MM.1S (cell line): ENCODE data around the gene MRPS24.

Experiments used
- DNase-seq: peaks from one replicate; pipeline ENCODE4 v3.0.0-alpha.2; 2015
- H2AFZ ChIP-seq: fragments of 300-600 bp; sonication (generic); 2 replicates; pipeline ENCODE4 v1.6.0; 2016; ENCODE audit warnings: antibody characterized with exemption, low read length
- H3F3A ChIP-seq: fragments of 300-600 bp; sonication (generic); 2 replicates; pipeline ENCODE4 v1.6.1; 2016; ENCODE audit warnings: mild to moderate bottlenecking, antibody characterized with exemption, low read length, moderate library complexity, mixed read lengths; ENCODE audit not compliant: insufficient read depth
- H3K27ac ChIP-seq: fragments of 300-600 bp; sonication (generic); 2 replicates; pipeline ENCODE4 v1.5.1; 2016; ENCODE audit warnings: mild to moderate bottlenecking, low read length
- H3K27me3 ChIP-seq: fragments of 300-600 bp; sonication (generic); replicated peaks from 2 replicates; pipeline ENCODE4 v1.6.0; 2016; ENCODE audit warnings: low read length; ENCODE audit not compliant: insufficient read depth
- H3K36me3 ChIP-seq: fragments of 300-600 bp; sonication (generic); replicated peaks from 2 replicates; pipeline ENCODE4 v1.6.1; 2016; ENCODE audit warnings: mild to moderate bottlenecking, low read length, mixed read lengths; ENCODE audit not compliant: insufficient read depth
- H3K4me1 ChIP-seq: fragments of 300-600 bp; sonication (generic); 2 replicates; pipeline ENCODE4 v1.6.1; 2016; ENCODE audit warnings: low read length, mixed read lengths
- H3K4me2 ChIP-seq: fragments of 300-600 bp; sonication (generic); 2 replicates; pipeline ENCODE4 v1.6.0; 2016; ENCODE audit warnings: low read depth, low read length
- H3K4me3 ChIP-seq: fragments of 300-600 bp; sonication (generic); 2 replicates; pipeline ENCODE4 v1.5.1; 2016; ENCODE audit warnings: low read length, mixed read lengths
- H3K79me2 ChIP-seq: fragments of 300-600 bp; sonication (generic); 2 replicates; pipeline ENCODE4 v1.6.1; 2016; ENCODE audit warnings: mixed run types, low read length, mixed read lengths
- H3K9ac ChIP-seq: fragments of 300-600 bp; sonication (generic); 2 replicates; pipeline ENCODE4 v1.6.1; 2016; ENCODE audit warnings: low read length, mixed read lengths
- H3K9me2 ChIP-seq: fragments of 300-600 bp; sonication (generic); replicated peaks from 2 replicates; pipeline ENCODE4 v1.6.1; 2016; ENCODE audit warnings: mild to moderate bottlenecking, low read length, mixed read lengths; ENCODE audit not compliant: insufficient read depth
- H3K9me3 ChIP-seq: fragments of 300-600 bp; sonication (generic); replicated peaks from 2 replicates; pipeline ENCODE4 v1.6.1; 2016; ENCODE audit warnings: mild to moderate bottlenecking, low read length, mixed read lengths; ENCODE audit not compliant: insufficient read depth
- H4K20me1 ChIP-seq: fragments of 300-600 bp; sonication (generic); 2 replicates; pipeline ENCODE4 v1.6.1; 2016; ENCODE audit warnings: mild to moderate bottlenecking, low read length, moderate library complexity, mixed read lengths; ENCODE audit not compliant: insufficient read depth
- CTCF ChIP-seq: fragments of 300-600 bp; sonication (generic); IDR thresholded peaks from 2 replicates; pipeline ENCODE4 v1.5.1; 2016; ENCODE audit warnings: antibody characterized with exemption, low read length, mixed read lengths
- EZH2 ChIP-seq: fragments of 300-600 bp; sonication (generic); optimal IDR thresholded peaks from 2 replicates; pipeline ENCODE3; 2017; ENCODE audit warnings: low read depth, mild to moderate bottlenecking, antibody characterized with exemption, low read length, mixed read lengths
- EZH2phosphoT487 ChIP-seq: fragments of 300-600 bp; sonication (generic); IDR thresholded peaks from 2 replicates; pipeline ENCODE4 v1.6.1; 2018; ENCODE audit warnings: antibody characterized with exemption, low read length

Gene MRPS24

GRCh38 chr7:43850348-43851116, 18.8 kb downstream of the MRPS24 start:
- Histone ChIP-seq H3K4me3 (no peak overlapping the region), H2AFZ (no peak overlapping the region), H3K4me2 (peak overlapping the region; percentile 22), H3K4me1 (peaks cover 16% of the 10 kb centered on the region), H3K27me3 (no peaks in the 10 kb centered on the region), H3K27ac (peak overlapping the region; percentile 5; the same call in 1 of the 2 replicates), H3K9ac (no peak overlapping the region), H3K36me3 (no peaks in the 10 kb centered on the region), H3K79me2 (no peaks in the 10 kb centered on the region), H4K20me1 (no peaks in the 10 kb centered on the region), H3K9me3 (no peaks in the 10 kb centered on the region), H3F3A (peaks cover 12% of the 10 kb centered on the region), H3K9me2 (no peaks in the 10 kb centered on the region)
- DNase-seq = peak; percentile 87
- TF ChIP-seq EZH2phosphoT487 (no peak), EZH2 (no peak), CTCF (no peak)

GRCh38 chr7:43849047-43849446, 20.3 kb downstream of the MRPS24 start:
- H3K79me2 ChIP-seq = no peaks in the 10 kb centered on the region
- no peak overlapping the region for H3K4me3 ChIP-seq
- peaks cover 16% of the 10 kb centered on the region for H3K4me1 ChIP-seq
- no peaks in the 10 kb centered on the region for H4K20me1 ChIP-seq
- H3K9me2 ChIP-seq = no peaks in the 10 kb centered on the region
- no peak overlapping the region for H3K4me2 ChIP-seq
- no peak overlapping the region for H3K27ac ChIP-seq
- no peak overlapping the region for H2AFZ ChIP-seq
- H3F3A ChIP-seq = peaks cover 12% of the 10 kb centered on the region
- no peaks in the 10 kb centered on the region for H3K36me3 ChIP-seq
- TF ChIP-seq CTCF (no peak), EZH2 (no peak), EZH2phosphoT487 (no peak)
- H3K9me3 ChIP-seq = no peaks in the 10 kb centered on the region
- H3K27me3 ChIP-seq = no peaks in the 10 kb centered on the region
- no peak for DNase-seq
- no peak overlapping the region for H3K9ac ChIP-seq

GRCh38 chr7:43847496-43847895, 21.8 kb downstream of the MRPS24 start:
- TF ChIP-seq EZH2phosphoT487 (no peak), EZH2 (no peak), CTCF (no peak)
- Histone ChIP-seq H3K27ac (no peak overlapping the region), H3K36me3 (no peaks in the 10 kb centered on the region), H3K9me2 (no peaks in the 10 kb centered on the region), H4K20me1 (no peaks in the 10 kb centered on the region), H3K27me3 (no peaks in the 10 kb centered on the region), H3K79me2 (no peaks in the 10 kb centered on the region), H3K4me1 (peaks cover 16% of the 10 kb centered on the region), H3K4me3 (no peak overlapping the region), H3K9ac (no peak overlapping the region), H3K9me3 (no peaks in the 10 kb centered on the region), H2AFZ (no peak overlapping the region), H3K4me2 (no peak overlapping the region), H3F3A (peaks cover 12% of the 10 kb centered on the region)
- DNase-seq = no peak
